Astrocyte (in vitro differentiated cells and primary cell): ENCODE data around the gene TEAD4. TPM values are rescaled to one million over a fixed set of nuclear protein-coding genes. Genes with fewer than 3 reads are reported as not detected.

Experiments
- DNase-seq: peaks from one replicate; pipeline ENCODE4 v3.0.0-alpha.2; 2010; ENCODE audit warnings: low read depth
- FAIRE-seq: peaks from 2 replicates; lab custom pipeline; 2011; peaks lifted over from hg19 to GRCh38; lab: Jason Lieb, UNC
- H2AFZ ChIP-seq: 2 replicates; pipeline ENCODE4 v1.6.0; 2012; ENCODE audit warnings: low read depth, low read length, inconsistent platforms
- H3K27ac ChIP-seq: 2 replicates; pipeline ENCODE4 v1.5.1; 2011; ENCODE audit warnings: low read depth, low read length, inconsistent platforms
- H3K27me3 ChIP-seq: 2 replicates; pipeline ENCODE4 v1.6.0; 2011; ENCODE audit warnings: low read length, inconsistent platforms; ENCODE audit not compliant: insufficient read depth
- H3K36me3 ChIP-seq: 2 replicates; pipeline ENCODE4 v1.5.1; 2011; ENCODE audit warnings: low read length, inconsistent platforms; ENCODE audit not compliant: insufficient read depth
- H3K4me1 ChIP-seq: 2 replicates; pipeline ENCODE4 v1.5.1; 2011; ENCODE audit warnings: low read length, inconsistent platforms; ENCODE audit not compliant: insufficient read depth
- H3K4me2 ChIP-seq: 2 replicates; pipeline ENCODE4 v1.6.0; 2012; ENCODE audit warnings: low read length, inconsistent platforms
- H3K4me3 ChIP-seq: 2 replicates; pipeline ENCODE4 v1.5.1; 2011; ENCODE audit warnings: low read depth, mild to moderate bottlenecking, low read length, inconsistent platforms; ENCODE audit not compliant: insufficient read depth
- H3K79me2 ChIP-seq: 2 replicates; pipeline ENCODE4 v1.6.0; 2012; ENCODE audit warnings: mild to moderate bottlenecking, low read length, inconsistent platforms; ENCODE audit not compliant: insufficient read depth
- H3K9ac ChIP-seq: 2 replicates; pipeline ENCODE4 v1.6.0; 2012; ENCODE audit warnings: mild to moderate bottlenecking, low read length, inconsistent platforms
- H3K9me3 ChIP-seq: 2 replicates; pipeline ENCODE4 v1.5.1; 2012; ENCODE audit warnings: low read depth, mild to moderate bottlenecking, low read length, inconsistent platforms; ENCODE audit not compliant: insufficient read depth
- H4K20me1 ChIP-seq: 2 replicates; pipeline ENCODE4 v1.6.0; 2012; ENCODE audit warnings: low read length, inconsistent platforms; ENCODE audit not compliant: insufficient read depth
- H3K27ac Mint-ChIP-seq: one replicate; pipeline ENCODE4 v1.8.0; 2021; ENCODE audit warnings: mild to moderate bottlenecking, mixed read lengths; ENCODE audit not compliant: unreplicated experiment
- H3K27me3 Mint-ChIP-seq: one replicate; pipeline ENCODE4 v1.8.0; 2021; ENCODE audit warnings: low read depth, mixed read lengths; ENCODE audit not compliant: unreplicated experiment
- H3K36me3 Mint-ChIP-seq: one replicate; pipeline ENCODE4 v1.8.0; 2021; ENCODE audit warnings: low read depth, mixed read lengths; ENCODE audit not compliant: unreplicated experiment
- H3K4me1 Mint-ChIP-seq: one replicate; pipeline ENCODE4 v1.8.0; 2021; ENCODE audit warnings: low read depth, mixed read lengths; ENCODE audit not compliant: unreplicated experiment
- H3K4me3 Mint-ChIP-seq: one replicate; pipeline ENCODE4 v1.8.0; 2021; ENCODE audit warnings: mild to moderate bottlenecking, moderate library complexity, mixed read lengths; ENCODE audit not compliant: unreplicated experiment
- H3K9me3 Mint-ChIP-seq: one replicate; pipeline ENCODE4 v1.8.0; 2021; ENCODE audit warnings: mild to moderate bottlenecking, mixed read lengths; ENCODE audit not compliant: unreplicated experiment
- EZH2 ChIP-seq: IDR thresholded peaks from 2 replicates; pipeline ENCODE4 v1.6.1; 2012; ENCODE audit warnings: mild to moderate bottlenecking, low read length, inconsistent platforms; ENCODE audit not compliant: insufficient read depth
- total RNA-seq: library from RNA; stranded (reverse); gene quantifications from 2 replicates; pipeline ENCODE4 v1.2.1, GENCODE V29; 2021
- TF ChIP-seq, protein P1 (sequence below): IDR thresholded peaks from 2 replicates; pipeline ENCODE4 v1.5.1; 2011; ENCODE audit warnings: low read depth, mild to moderate bottlenecking, inconsistent platforms, low read length, moderate library complexity; ENCODE audit not compliant: insufficient read depth

Gene TEAD4
- total RNA-seq, 1 donor from 2014 or later: 19.1 TPM

GRCh38 chr12:3054374-3054773 lies 95.2 kb downstream of the TEAD4 start:
- no peak for DNase-seq
- no peak overlapping the region for H3K9ac ChIP-seq
- H3K4me1 ChIP-seq: no peaks in the 10 kb centered on the region
- peaks cover 2% of the 10 kb centered on the region for H3K9me3 Mint-ChIP-seq
- H4K20me1 ChIP-seq: no peaks in the 10 kb centered on the region
- no peaks in the 10 kb centered on the region for H3K27me3 ChIP-seq
- no peaks in the 10 kb centered on the region for H3K9me3 ChIP-seq
- no peaks in the 10 kb centered on the region for H3K79me2 ChIP-seq
- H3K4me3 ChIP-seq: no peak overlapping the region
- H3K4me2 ChIP-seq: no peak overlapping the region
- H3K27me3 Mint-ChIP-seq: peaks cover 10% of the 10 kb centered on the region
- TF ChIP-seq EZH2: no peak
- TF ChIP-seq, protein P1, sequence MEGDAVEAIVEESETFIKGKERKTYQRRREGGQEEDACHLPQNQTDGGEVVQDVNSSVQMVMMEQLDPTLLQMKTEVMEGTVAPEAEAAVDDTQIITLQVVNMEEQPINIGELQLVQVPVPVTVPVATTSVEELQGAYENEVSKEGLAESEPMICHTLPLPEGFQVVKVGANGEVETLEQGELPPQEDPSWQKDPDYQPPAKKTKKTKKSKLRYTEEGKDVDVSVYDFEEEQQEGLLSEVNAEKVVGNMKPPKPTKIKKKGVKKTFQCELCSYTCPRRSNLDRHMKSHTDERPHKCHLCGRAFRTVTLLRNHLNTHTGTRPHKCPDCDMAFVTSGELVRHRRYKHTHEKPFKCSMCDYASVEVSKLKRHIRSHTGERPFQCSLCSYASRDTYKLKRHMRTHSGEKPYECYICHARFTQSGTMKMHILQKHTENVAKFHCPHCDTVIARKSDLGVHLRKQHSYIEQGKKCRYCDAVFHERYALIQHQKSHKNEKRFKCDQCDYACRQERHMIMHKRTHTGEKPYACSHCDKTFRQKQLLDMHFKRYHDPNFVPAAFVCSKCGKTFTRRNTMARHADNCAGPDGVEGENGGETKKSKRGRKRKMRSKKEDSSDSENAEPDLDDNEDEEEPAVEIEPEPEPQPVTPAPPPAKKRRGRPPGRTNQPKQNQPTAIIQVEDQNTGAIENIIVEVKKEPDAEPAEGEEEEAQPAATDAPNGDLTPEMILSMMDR: no peak
- FAIRE-seq: no peak
- no peak overlapping the region for H2AFZ ChIP-seq
- H3K36me3 Mint-ChIP-seq: no peaks in the 10 kb centered on the region
- H3K4me3 Mint-ChIP-seq: no peak overlapping the region
- no peak overlapping the region for H3K27ac ChIP-seq
- no peaks in the 10 kb centered on the region for H3K36me3 ChIP-seq
- H3K27ac Mint-ChIP-seq: no peak overlapping the region
- H3K4me1 Mint-ChIP-seq: peaks cover 10% of the 10 kb centered on the region

GRCh38 chr12:3055026-3055703 lies 96.0 kb downstream of the TEAD4 start:
- Histone ChIP-seq H3K36me3 (no peaks in the 10 kb centered on the region), H3K27me3 (peaks cover 3% of the 10 kb centered on the region), H4K20me1 (no peaks in the 10 kb centered on the region), H3K9ac (no peak overlapping the region), H3K9me3 (no peaks in the 10 kb centered on the region), H3K4me1 (no peaks in the 10 kb centered on the region), H2AFZ (no peak overlapping the region), H3K4me3 (no peak overlapping the region), H3K79me2 (no peaks in the 10 kb centered on the region), H3K4me2 (no peak overlapping the region), H3K27ac (no peak overlapping the region)
- Mint-ChIP-seq H3K27ac (no peak overlapping the region), H3K4me1 (peaks cover 10% of the 10 kb centered on the region), H3K4me3 (no peak overlapping the region), H3K27me3 (peaks cover 2% of the 10 kb centered on the region), H3K9me3 (peaks cover 2% of the 10 kb centered on the region), H3K36me3 (no peaks in the 10 kb centered on the region)
- FAIRE-seq (no peak), DNase-seq (no peak)
- TF ChIP-seq, protein P1: no peak
- no peak for TF ChIP-seq EZH2
